HepG2 (cell line): Measurements from ENCODE around the gene PKP4. TPM values are rescaled to one million over a fixed set of nuclear protein-coding genes. Genes with fewer than 3 reads are reported as not detected.

ENCODE experiments used
- AHR ChIP-seq: IDR thresholded peaks from 2 replicates; pipeline ENCODE4 v1.6.1; 2018; ENCODE audit warnings: missing genetic modification reagents, missing compliant biosample characterization
- CBX1 ChIP-seq: IDR thresholded peaks from one replicate; pipeline ENCODE4 v1.6.1; 2016; ENCODE audit warnings: antibody characterized with exemption, low read depth
- FOSL1 ChIP-seq: sonication (generic); formaldehyde crosslinking; IDR thresholded peaks from 2 replicates; pipeline ENCODE4 v1.9.0; 2021; ENCODE audit warnings: missing genetic modification reagents, borderline replicate concordance
- KDM5A ChIP-seq: fragments of 200-600 bp; sonication (generic); IDR thresholded peaks from 2 replicates; pipeline ENCODE4 v1.7.0; 2018; ENCODE audit warnings: antibody characterized with exemption, mild to moderate bottlenecking, low read length, borderline replicate concordance
- LBX2 ChIP-seq: sonication (generic); formaldehyde crosslinking; IDR thresholded peaks from 2 replicates; pipeline ENCODE4 v1.5.0; 2020; ENCODE audit warnings: missing genetic modification reagents, mild to moderate bottlenecking, borderline replicate concordance
- MBD4 ChIP-seq: IDR thresholded peaks from 2 replicates; pipeline ENCODE4 v1.6.1; 2012; ENCODE audit warnings: low read length, inconsistent platforms, borderline replicate concordance
- NFYB ChIP-seq: sonication (generic); formaldehyde crosslinking; IDR thresholded peaks from 2 replicates; pipeline ENCODE4 v1.4.0; 2020; ENCODE audit warnings: missing genetic modification reagents
- SALL2 ChIP-seq: sonication (generic); formaldehyde crosslinking; IDR thresholded peaks from 2 replicates; pipeline ENCODE4 v1.8.1; 2023; ENCODE audit warnings: mild to moderate bottlenecking, missing genetic modification reagents, inconsistent platforms
- SSRP1 ChIP-seq: IDR thresholded peaks from 2 replicates; pipeline ENCODE4 v1.6.1; 2016; ENCODE audit warnings: control low read depth
- TOE1 ChIP-seq: sonication (generic); formaldehyde crosslinking; IDR thresholded peaks from 2 replicates; pipeline ENCODE4 v1.4.0; 2020; ENCODE audit warnings: mild to moderate bottlenecking, missing genetic modification reagents
- U2AF2 ChIP-seq: fragments of 200-400 bp; formaldehyde crosslinking; IDR thresholded peaks from 2 replicates; pipeline ENCODE4 v1.6.1; 2017; ENCODE audit warnings: low read depth, mild to moderate bottlenecking, low read length
- ZFP62 ChIP-seq: sonication (generic); formaldehyde crosslinking; IDR thresholded peaks from 2 replicates; pipeline ENCODE4 v1.4.0; 2020; ENCODE audit warnings: missing genetic modification reagents
- ZHX2 ChIP-seq, 2 experiments: sonication (generic) in 1 of 2; formaldehyde crosslinking in 1 of 2; IDR thresholded peaks; 2 replicates each; pipeline versions ENCODE4 v1.6.1 to v1.9.0; 2014 to 2022; ENCODE audit warnings: antibody characterized with exemption in 1 of 2, borderline replicate concordance in 1 of 2, inconsistent platforms in 1 of 2, low read depth in 1 of 2, missing genetic modification reagents in 1 of 2
- ZNF124 ChIP-seq: sonication (generic); formaldehyde crosslinking; IDR thresholded peaks from 2 replicates; pipeline ENCODE4 v1.4.0; 2020; ENCODE audit warnings: missing genetic modification reagents
- ZNF160 ChIP-seq: sonication (generic); formaldehyde crosslinking; IDR thresholded peaks from 2 replicates; pipeline ENCODE4 v1.8.0; 2022; ENCODE audit warnings: mild to moderate bottlenecking, inconsistent platforms, missing genetic modification reagents
- ZNF224 ChIP-seq: sonication (generic); formaldehyde crosslinking; IDR thresholded peaks from 2 replicates; pipeline ENCODE4 v1.5.0; 2020; ENCODE audit warnings: mild to moderate bottlenecking, missing genetic modification reagents
- ZNF326 ChIP-seq: sonication (generic); formaldehyde crosslinking; IDR thresholded peaks from 2 replicates; pipeline ENCODE4 v1.4.0; 2020; ENCODE audit warnings: missing genetic modification reagents, borderline replicate concordance
- ZNF367 ChIP-seq: sonication (generic); formaldehyde crosslinking; IDR thresholded peaks from 2 replicates; pipeline ENCODE4 v1.4.0; 2020; ENCODE audit warnings: missing genetic modification reagents, borderline replicate concordance
- ZNF550 ChIP-seq: sonication (generic); formaldehyde crosslinking; IDR thresholded peaks from 2 replicates; pipeline ENCODE4 v1.4.0; 2020; ENCODE audit warnings: mild to moderate bottlenecking, missing genetic modification reagents, borderline replicate concordance
- ZNF563 ChIP-seq: sonication (generic); formaldehyde crosslinking; IDR thresholded peaks from 2 replicates; pipeline ENCODE4 v1.8.0; 2022; ENCODE audit warnings: mild to moderate bottlenecking, moderate library complexity, missing genetic modification reagents
- ZNF710 ChIP-seq: sonication (generic); formaldehyde crosslinking; IDR thresholded peaks from 2 replicates; pipeline ENCODE4 v1.5.0; 2020; ENCODE audit warnings: mild to moderate bottlenecking, missing genetic modification reagents, borderline replicate concordance
- ZSCAN12 ChIP-seq: sonication (generic); formaldehyde crosslinking; IDR thresholded peaks from 2 replicates; pipeline ENCODE4 v1.9.0; 2021; ENCODE audit warnings: mild to moderate bottlenecking, missing genetic modification reagents
- polyA plus RNA-seq, 8 experiments: library from polyadenylated mRNA; depleted of rRNA in 3 of 8; stranded (reverse) in 7 of 8; unstranded in 1 of 8; fragments of >200 nt; fragmentation: Illumina TruSeq in 4 of 8; extraction: Trizol in 4 of 8; gene quantifications; 2 replicates each; pipeline versions ENCODE4 v1.2.1 to v1.2.3, GENCODE V29; 2011 to 2016; ENCODE audit warnings: low read depth in 4 of 8, missing spikeins in 1 of 8, mixed read lengths in 1 of 8; ENCODE audit not compliant: insufficient read depth in 1 of 8
- total RNA-seq, 5 experiments: library from RNA; depleted of rRNA; stranded (reverse); fragments of >200 nt; fragmentation: Illumina TruSeq; extraction: Trizol; gene quantifications; 2 replicates each; pipeline ENCODE4 v1.2.3, GENCODE V29; 2016; ENCODE audit warnings: low read depth in 1 of 5

PKP4 gene
- total and polyA plus RNA-seq, 2 of the 13 experiments (the other 11 are each of a cell fraction or from before 2014, with no cell fraction given) = 80.9 to 90.5 TPM

- TF ChIP-seq ZNF710 (CRISPR knock-in tag) = peak; percentile 95
- TF ChIP-seq FOSL1 = peak; percentile 59
- TF ChIP-seq ZNF224 = peak; percentile 98
- peak; percentile 81 for TF ChIP-seq ZHX2 (IDR thresholded peaks at IDR 0.05; ENCODE audit: low read depth)
- TF ChIP-seq ZHX2 (CRISPR knock-in tag; IDR thresholded peaks at IDR 0.05; ENCODE audit: borderline replicate concordance) = peak; percentile 65; the same call in 1 of the 2 replicates
- peak; percentile 92; the same call in 1 of the 2 replicates for TF ChIP-seq SSRP1 (CRISPR knock-in tag)
- TF ChIP-seq SALL2 (CRISPR knock-in tag) = peak; percentile 99
- TF ChIP-seq ZNF160 (CRISPR knock-in tag) = peak; percentile 94; the same call in 1 of the 2 replicates
- peak; percentile 79; the same call in 1 of the 2 replicates for TF ChIP-seq KDM5A
- peak; percentile 85 for TF ChIP-seq ZSCAN12
- no peak for TF ChIP-seq ZNF326 (CRISPR knock-in tag)
- peak; percentile 98 for TF ChIP-seq CBX1
- peak; percentile 88; the same call in 1 of the 2 replicates for TF ChIP-seq LBX2 (CRISPR knock-in tag)
- no peak for TF ChIP-seq U2AF2
- TF ChIP-seq ZNF563 = peak; percentile 91
- TF ChIP-seq MBD4 = no peak
- peak; percentile 58 for TF ChIP-seq NFYB (CRISPR knock-in tag)
- peak; percentile 84 for TF ChIP-seq ZNF124 (CRISPR knock-in tag)
- TF ChIP-seq AHR (CRISPR knock-in tag) = peak; percentile 74
- peak; percentile 98; the same call in 1 of the 2 replicates for TF ChIP-seq TOE1 (CRISPR knock-in tag)
- peak; percentile 77; the same call in 1 of the 2 replicates for TF ChIP-seq ZFP62 (CRISPR knock-in tag)
- peak; percentile 84 for TF ChIP-seq ZNF367 (CRISPR knock-in tag)
- 0 out of 2 replicates have a peak, but pooled peaks have one; percentile 83 for TF ChIP-seq ZNF550 (CRISPR knock-in tag)
Measured at GRCh38 chr2:158457826-158458616, 1.3 kb downstream of the PKP4 start (continued).
